HUDEP-2 (cell line): Measurements from ENCODE around the gene LRRFIP1.
"Not testable (repeated sequence)": the region's sequence is repeated elsewhere in the genome, so short reads cannot be mapped to it uniquely, and the experiment has no call there.

Source experiments
- DNase-seq, 76 experiments: peaks; one replicate each; lab custom pipeline; 2025; ENCODE audit not compliant: unreplicated experiment in 76 of 76; lab: John Stamatoyannopoulos, UW

LRRFIP1 gene

DNA sequence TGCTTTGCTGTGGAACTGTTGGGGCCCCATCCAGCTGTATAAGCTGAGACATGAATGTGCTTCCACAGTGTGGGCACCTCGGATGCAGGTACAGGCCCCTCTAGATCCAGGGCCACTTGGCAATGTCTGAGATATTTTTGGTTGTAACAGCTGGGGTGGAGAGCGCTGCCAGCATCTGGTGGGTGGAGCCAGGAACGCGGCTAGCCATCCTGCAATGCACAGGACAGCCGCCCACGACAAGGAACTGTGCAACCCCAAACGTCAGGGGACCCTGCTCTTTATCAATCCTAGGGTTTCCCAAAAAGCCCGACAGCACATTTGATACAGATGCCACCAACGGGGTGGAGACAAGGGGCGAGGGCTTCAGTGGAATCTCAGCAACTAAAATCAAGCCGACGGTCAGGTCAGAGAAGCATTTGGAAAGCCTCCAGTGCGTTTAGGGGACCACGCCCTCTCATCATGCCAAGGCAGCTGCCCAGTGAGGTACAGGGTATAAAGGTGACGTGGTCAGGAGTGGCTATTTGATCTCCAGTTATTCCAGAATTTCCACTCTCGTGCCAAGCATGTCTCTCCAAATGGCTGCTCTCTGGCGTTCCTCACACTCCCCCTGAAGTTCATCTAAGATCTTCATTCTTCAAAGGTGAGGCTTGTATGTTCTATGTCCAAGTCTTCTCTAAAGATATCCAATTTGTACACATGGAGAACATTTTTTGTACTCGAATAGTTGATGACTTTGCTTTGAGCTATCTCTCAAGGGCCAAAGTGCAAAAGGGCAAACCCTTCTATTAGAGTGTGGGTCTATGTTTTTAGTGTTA lies 55.7 kb downstream of the LRRFIP1 start:
- DNase-seq = no peak

DNA sequence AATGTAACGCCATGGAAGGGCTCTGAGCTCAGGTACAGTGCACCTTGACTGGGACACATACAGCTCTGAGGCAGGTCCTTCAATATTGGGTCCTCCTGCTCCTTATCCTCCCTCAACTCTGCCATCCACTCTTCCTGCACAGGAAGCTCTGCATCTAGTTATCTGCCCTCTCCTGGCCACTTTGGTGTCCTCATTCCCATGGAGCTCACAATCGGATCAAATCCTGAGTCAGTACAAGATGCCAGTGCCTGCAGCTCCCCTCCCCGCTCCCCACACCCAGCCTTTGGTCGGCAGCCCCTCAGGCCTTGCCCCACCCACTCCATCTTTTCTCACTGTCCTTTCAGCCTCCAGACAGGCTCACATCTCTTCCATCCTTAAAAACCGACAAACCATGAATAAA lies 58.0 kb downstream of the LRRFIP1 start:
- DNase-seq = no peak

DNA sequence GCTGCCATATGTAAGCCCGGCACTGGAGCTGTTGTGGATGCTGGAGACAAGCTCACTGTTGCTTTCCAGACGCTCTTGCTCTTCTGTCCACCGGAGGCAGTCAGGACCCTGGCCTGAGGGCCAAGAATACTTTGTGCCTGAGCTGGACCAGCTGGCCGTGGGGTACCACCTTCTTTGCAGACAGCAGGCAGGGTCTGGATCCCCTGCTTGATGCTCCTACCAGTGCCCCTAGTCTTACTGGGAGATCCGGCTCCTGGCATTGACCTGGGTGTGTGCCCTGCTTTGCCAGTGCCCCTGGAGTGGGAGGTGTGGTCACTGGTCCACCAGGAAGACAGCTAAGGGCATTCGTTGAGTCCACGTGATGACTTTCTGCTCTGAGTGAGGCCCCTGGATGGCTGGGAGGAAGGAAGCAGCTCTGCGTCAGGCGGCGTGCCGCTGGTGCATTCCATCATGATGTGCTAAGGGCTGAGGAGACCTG lies 59.3 kb downstream of the LRRFIP1 start:
- DNase-seq = peak in 3 of 76 experiments; percentile 6 to 25 (median 17)

DNA sequence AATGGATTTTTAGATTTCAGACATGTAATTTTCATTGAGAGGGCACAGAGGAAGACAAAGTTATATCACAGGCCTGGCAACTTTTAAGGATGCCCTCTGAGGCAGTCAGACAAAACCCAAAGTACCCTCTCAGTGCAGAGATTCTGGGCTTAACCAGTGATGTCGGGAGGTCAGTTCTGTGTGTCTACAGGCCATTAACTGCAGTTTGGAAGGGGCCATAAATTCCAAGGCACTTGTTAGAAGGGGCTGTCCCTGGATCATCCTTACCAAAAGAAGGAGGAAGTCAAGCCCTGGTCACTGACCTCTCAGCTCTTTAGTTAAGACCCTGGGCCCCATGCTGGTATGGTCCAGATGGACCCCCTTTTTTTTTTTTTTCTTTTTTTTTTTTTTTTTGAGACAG lies 60.7 kb downstream of the LRRFIP1 start:
- no peak for DNase-seq

DNA sequence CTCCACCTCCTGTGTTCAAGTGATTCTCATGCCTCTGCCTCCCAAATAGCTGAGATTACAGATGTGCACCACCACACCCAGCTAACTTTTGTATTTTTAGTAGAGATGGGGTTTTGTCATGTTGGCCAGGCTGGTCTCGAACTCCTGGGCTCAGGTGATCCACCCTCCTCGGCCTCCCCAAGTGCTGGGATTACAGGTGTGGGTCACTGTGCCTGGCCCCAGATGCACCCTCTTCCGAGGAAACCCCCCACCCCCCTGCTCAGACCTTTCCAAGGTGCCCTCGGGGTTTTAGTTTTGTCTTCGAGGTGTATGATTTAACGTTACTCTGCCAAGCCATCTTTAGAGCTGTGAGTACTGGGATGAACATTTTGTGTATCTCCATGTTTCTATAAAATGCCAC lies 61.2 kb downstream of the LRRFIP1 start:
- DNase-seq = not testable (repeated sequence)

DNA sequence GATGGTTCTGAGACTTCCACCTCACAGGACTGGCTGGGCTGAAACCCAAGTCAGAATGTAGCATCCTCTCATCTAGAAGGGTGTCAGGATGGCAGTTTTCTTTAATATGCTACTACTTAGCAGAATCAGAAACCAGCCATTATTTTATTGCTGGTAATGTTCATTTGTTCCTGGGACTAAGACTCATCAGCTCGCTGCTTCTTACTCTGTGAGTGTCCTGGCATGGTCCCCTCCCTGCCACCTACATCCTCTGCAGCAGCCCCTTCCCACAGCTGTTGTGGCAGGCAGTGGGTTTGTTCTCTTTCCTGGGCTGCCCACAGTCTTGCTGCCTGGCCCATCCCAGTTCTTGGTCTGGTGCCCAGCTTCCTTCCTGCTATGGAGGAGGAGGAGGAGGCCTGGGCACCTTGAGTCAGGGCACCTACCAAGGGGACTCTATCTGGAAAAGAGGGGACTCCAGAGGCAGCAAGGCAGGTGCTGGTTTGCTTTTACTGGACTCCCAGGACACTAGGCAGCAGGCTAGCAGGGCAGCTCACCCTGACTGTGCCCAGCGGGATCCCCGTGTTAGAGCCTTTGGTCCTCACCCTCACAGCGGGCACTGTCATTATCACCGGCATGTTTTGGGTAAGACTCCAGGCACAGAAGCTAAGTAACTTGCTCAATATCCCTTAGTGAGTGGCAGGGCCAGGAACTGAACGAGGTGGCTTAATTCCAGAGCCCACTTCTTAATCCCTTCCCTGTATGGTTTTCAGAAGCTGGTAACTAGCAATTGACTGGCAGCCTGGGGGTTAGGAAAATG lies 62.1 kb downstream of the LRRFIP1 start:
- peak in 3 of 76 experiments; percentile 6 to 19 (median 19) for DNase-seq

DNA sequence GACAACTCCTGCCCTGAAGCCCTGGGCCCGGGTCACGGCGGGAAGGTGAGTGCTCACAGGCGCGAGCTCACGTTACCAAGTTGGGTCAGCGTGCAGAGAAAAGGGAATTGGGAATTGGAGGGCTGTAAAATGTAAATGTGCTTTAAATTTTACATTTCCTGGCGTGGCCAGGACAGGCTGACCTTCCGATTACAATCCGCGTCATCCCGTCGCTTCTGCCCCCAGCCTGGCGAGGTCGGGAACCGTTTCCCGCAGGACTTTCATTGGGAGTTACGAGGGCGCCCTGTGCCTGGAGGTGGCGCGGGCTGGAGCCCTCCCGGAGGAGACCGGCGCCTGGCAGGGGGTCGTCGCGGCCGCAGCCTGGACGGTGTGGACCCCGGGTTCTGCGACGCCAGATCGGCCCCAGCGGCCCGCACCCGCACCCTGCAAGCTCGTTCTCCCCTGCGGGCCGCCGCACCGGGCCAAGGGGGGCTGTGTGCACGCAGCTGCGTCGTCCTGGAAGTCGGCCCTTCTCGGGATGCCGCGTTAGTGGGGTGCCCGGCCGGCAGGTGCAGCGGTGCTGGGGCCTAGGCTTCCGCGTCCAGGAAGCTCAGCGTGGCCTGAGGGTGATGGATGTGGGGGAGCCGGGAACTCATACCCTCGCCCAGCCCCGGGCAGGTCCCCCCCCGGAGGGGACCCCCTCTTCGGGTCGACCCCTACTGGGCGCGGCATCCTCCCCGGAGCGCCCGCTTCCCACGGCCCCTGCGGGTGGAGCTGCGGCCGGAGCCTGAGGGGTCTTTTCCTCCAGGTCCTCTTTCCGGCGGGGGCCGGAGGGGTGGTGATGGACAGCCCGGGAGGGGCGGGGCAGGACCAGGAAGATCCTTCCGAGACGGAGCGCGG lies 63.9 kb downstream of the LRRFIP1 start:
- peak in 1 of 76 experiments; percentile 25 for DNase-seq

DNA sequence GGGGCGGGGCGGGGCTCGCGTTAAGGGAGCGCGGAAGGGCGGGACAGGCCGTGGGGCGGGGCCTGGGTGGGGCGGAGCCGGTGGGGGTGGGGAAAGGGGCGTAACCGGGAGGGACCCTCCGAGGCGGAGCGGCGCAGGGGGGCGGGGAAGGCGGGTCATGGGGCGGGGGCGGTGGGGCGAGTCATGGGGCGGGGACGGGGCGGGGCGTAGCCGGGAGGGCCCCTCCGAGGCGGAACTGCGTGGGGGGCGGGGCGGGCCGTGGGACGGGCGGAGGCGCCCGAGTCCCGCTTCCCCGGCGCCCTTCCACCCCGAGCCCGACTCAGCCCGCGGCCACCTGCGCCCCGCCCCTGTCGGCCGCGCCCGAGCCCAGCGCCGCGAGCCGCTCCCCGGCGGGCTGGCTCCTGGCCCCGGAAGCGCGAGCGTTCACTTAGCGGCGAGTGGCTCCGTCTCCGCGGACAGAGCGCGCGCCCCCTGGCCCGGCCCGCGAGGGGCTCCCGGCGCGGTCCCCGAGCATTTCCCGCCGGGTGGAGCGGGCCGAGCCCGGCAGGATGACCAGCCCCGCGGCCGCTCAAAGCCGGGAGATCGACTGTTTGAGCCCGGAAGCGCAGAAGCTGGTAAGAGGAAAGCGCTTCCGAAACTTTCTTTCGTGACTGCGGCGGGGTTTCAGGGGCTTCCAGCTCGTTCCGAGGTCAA lies 64.7 kb downstream of the LRRFIP1 start:
- peak in 73 of 76 experiments; percentile 30 to 100 (median 90) for DNase-seq

DNA sequence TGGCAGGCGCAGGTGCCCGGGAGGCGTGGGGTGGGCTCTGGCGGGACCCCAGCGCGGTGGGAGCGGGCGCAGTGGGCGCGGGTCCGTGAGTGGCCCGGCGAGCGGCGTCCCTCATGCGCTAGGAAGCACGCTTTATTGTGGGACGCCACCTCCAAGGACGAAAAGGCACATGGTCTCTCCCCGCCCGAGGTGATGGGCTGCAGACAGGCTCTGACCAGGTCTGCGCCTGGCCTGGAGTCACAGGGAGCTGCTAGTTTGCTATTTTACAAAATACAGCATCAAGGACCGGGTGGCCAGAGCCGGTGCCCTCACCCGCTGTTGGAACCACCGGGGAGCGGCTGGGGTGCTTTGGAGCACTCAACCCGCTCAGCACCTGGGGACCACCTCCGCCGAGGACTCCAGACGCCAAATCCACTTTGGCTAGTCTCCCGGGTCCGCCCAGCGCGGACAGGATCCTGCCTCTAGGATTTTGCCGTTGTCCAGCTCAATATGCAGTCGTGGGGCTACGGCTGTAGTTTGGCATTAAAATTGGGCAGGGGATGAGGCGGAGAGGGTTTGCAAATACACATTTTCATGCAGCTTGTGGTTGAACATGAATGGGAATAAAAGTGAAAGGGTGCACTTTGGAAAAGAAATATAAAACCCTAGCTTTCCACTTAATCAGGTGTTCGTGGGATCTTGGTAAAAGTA lies 65.4 kb downstream of the LRRFIP1 start:
- peak in 12 of 76 experiments; percentile 22 to 55 (median 34) for DNase-seq

DNA sequence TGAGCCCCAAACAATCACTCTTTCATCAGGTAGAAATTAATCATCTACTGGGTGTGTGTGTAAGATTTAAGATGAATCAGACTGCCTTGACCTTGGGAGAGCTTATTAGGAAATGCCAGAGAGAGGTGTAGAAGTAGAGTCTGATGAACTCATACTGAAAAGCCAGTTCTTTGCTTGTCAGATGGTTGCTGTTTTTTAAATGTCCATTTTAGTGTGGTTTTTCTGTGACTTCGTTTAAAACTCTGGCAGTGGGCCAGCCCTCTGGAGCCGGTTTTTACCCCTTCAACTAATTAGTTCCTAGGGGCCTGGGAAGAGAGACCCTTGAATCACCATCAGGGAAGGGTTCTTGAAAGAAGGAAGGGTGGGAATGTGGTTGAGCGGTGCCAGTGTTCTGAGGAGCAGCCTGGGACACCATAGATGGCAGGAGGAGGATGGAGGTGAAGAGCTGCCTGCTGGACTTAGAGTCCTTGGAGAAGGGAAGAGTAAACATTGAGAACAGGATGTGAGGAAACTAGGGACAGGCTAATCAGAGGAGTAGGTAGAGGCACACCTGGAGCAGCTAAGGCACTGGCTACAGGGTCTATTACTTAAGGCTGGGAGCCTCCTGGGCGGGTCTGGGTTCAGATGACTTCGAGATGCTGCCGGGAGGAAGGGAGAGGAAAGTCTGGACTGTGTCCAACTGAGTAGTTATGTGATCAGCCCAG lies 66.1 kb downstream of the LRRFIP1 start:
- peak in 3 of 76 experiments; percentile 16 to 21 (median 20) for DNase-seq

DNA sequence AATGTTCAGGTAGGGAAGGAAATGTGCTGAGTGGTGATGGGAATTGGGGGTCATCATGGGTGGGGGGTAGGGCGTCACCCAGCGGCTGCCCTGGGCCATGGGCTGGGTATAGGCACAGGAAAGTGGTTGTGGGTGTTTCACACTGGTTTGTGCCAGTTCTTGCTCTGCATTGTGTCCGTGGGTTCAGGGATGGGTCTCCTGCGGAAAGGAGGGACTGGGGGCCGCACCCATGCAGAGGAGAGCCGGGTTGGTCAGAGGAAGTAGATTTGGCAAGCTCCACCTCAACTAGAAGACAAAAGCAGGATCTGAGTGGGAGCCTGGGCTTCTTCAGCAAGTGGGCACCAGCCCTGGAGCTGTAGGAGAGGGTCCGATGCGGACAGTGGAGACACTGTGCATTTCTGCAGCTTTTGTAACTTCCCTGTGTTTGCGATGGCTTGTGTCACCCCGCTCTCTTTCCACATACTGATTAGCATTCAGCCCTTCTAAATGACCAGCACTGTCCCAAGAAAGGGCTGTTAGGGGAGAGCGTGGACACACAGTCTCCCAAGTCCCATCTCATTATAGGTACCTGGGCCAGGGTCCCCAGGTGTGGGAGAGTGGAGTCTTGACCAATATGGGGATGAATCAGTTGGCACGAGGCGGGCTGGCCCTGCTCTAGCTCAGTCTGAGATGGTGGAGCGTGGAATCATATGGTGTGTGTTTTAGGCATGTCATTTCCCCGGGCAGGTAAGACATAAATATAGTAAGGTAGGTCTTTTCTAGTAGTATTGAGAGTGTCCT lies 67.2 kb downstream of the LRRFIP1 start:
- DNase-seq = no peak

DNA sequence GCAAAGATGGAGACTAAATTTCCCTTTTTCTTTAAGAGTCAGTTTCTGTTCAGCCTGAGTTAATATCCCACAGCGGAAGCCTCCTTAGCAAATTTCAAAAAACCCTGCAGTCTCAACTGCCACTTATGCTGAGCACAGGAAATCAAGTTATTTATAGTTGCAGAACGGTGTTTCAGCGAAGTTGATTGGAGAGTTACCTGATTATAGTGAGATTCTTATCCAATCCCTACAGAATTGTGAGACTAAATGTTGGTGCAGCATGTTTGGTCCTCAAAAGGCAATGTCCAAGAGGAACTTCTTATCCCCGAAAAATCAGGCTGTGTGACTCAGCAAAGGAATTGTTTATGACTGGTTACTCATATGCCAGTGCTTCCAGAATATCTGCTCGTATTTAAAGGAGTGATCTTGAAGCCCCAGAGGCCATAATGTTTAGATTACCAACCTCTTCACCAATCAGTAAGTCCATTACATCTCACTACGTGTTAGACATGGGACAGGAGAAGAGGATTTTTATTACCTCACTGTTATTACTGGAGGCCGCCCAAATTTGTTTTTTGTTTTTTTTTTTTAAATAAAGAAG lies 67.9 kb downstream of the LRRFIP1 start:
- DNase-seq = peak in 1 of 76 experiments; percentile 9

DNA sequence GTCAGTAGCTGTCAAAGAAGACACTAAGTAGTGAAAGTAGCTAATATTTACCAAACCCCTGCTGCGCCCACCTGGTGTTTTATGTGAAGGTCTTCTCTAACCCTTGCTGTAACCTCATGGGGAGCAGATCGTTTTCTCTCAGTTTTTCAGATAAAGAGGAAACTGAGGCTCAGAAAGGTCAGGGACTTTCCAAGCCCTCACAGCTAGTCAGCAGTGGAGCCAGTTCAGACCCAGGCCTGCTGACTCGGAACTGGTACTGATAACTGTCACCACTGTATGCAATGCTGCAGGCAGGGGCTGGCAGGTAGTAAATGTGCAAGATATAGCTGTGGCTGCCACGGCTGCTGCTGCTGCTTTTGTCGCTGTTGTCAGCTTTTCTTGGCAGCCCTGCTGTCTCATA lies 69.1 kb downstream of the LRRFIP1 start:
- no peak for DNase-seq

DNA sequence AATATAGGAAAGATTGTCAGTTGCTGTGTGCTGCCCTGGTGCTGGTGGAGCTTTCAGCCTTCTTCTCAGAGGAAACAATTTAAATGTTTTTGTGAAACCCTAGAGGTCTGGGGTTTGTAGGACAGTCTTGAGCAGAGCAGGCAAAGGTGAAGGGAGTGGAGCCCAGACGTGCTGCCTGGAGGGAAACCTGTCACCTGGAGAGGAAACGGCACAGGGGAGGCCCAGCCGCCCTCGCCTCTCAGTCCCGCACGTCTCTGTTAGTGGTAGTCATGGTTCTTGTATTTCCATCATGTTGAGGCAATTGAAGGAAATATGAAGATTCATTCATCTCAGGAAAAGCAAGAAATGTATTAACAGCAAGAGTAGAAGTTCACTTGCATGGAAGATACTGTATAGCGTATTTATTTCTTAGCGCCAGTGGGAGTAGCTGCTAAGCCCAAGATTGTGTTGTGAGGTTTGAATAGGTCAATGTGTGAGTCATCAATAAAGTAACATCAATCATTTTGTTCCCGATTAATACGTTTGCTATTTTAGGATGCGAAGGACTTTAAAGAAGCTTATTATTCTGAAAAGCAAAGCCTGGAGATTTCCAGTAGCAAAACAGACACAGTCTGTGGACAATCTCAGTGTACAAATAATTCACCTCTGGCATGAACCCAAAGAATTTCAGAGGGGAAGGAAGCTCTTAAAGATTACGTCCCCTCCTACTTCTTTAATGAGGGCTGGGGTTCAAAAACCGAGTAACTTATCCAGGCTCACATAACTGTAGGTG lies 70.4 kb downstream of the LRRFIP1 start:
- DNase-seq = no peak

DNA sequence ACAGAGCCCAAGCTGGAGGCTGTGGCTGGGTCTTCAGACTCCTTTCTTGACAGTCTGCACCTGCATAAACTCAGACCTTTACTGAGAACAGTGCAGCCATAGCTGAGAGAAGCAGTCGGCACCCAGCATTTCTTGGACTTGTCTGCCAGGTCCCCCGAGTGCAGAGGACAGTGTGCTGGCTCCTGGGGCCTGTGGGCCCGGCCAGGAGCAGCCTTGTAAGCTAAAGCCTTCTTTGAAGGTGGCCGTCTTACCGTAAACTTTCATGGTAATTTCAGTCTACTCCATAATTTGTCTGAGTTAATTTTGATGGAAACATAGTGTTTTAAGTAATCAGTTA lies 70.9 kb downstream of the LRRFIP1 start:
- no peak for DNase-seq

DNA sequence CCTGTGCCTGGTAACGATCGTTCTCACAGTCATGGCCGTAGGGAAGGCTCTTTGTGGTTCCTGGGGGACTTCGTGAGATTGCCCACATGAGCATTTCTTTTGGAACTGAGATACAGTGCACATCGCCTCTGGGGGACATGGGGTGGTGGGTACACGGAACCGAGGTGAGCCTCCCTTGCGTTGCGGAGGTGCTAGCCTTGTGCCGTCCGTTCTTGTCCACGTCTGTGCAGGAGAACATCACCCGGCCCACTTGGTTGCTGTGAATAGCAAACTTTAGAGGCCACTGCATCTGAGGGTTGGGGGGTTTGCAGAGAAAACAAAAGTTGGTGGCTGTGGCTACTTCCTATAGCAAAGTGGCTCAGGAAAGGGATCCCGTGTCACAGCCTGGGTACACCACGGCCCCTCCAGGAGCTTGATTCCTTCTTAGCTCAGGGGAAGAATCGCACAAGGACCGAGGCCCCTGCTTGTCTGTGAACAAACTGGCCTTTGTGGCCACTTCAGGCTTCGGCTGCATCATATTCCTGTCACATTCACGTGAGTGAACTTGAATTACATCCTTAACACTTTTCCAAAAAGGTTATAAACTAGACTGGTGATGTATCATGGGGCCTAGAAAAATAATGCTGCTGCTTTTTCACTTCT lies 72.6 kb downstream of the LRRFIP1 start:
- DNase-seq = no peak
